ENCODE results near the gene KCNJ3.

The KCNJ3 gene

GRCh38 chr2:154693741-154694340 lies 4.7 kb upstream of the KCNJ3 start:
- DNase-seq (ENCODE audit: low spot score) = no peak
- in situ Hi-C loops (cut with MboI; ENCODE audit: low pct_unique_long_range_greater_than_20kb, low sequenced_read_pairs, unreplicated experiment) = no loop called here
- TF ChIP-seq, protein P1, sequence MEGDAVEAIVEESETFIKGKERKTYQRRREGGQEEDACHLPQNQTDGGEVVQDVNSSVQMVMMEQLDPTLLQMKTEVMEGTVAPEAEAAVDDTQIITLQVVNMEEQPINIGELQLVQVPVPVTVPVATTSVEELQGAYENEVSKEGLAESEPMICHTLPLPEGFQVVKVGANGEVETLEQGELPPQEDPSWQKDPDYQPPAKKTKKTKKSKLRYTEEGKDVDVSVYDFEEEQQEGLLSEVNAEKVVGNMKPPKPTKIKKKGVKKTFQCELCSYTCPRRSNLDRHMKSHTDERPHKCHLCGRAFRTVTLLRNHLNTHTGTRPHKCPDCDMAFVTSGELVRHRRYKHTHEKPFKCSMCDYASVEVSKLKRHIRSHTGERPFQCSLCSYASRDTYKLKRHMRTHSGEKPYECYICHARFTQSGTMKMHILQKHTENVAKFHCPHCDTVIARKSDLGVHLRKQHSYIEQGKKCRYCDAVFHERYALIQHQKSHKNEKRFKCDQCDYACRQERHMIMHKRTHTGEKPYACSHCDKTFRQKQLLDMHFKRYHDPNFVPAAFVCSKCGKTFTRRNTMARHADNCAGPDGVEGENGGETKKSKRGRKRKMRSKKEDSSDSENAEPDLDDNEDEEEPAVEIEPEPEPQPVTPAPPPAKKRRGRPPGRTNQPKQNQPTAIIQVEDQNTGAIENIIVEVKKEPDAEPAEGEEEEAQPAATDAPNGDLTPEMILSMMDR (IDR thresholded peaks at IDR 0.05; ENCODE audit: extremely low read depth, insufficient read depth, missing control alignments) = no peak

GRCh38 chr2:154694881-154695280 lies 3.6 kb upstream of the KCNJ3 start:
- in situ Hi-C loops (cut with MboI; ENCODE audit: low pct_unique_long_range_greater_than_20kb, low sequenced_read_pairs, unreplicated experiment) = no loop called here
- no peak for DNase-seq (ENCODE audit: low spot score)
- TF ChIP-seq, protein P1 (IDR thresholded peaks at IDR 0.05; ENCODE audit: extremely low read depth, insufficient read depth, missing control alignments) = no peak

GRCh38 chr2:154696369-154696768 lies 2.1 kb upstream of the KCNJ3 start:
- TF ChIP-seq, protein P1 (IDR thresholded peaks at IDR 0.05; ENCODE audit: extremely low read depth, insufficient read depth, missing control alignments) = no peak
- in situ Hi-C loops (cut with MboI; ENCODE audit: low pct_unique_long_range_greater_than_20kb, low sequenced_read_pairs, unreplicated experiment) = no loop called here
- no peak for DNase-seq (ENCODE audit: low spot score)

- in situ Hi-C loops (cut with MboI; ENCODE audit: low pct_unique_long_range_greater_than_20kb, low sequenced_read_pairs, unreplicated experiment) = no loop called here
- TF ChIP-seq, protein P1 (IDR thresholded peaks at IDR 0.05; ENCODE audit: extremely low read depth, insufficient read depth, missing control alignments) = no peak
These were observed 1.6 kb upstream of the KCNJ3 start for GRCh38 chr2:154696810-154697417.

DNA sequence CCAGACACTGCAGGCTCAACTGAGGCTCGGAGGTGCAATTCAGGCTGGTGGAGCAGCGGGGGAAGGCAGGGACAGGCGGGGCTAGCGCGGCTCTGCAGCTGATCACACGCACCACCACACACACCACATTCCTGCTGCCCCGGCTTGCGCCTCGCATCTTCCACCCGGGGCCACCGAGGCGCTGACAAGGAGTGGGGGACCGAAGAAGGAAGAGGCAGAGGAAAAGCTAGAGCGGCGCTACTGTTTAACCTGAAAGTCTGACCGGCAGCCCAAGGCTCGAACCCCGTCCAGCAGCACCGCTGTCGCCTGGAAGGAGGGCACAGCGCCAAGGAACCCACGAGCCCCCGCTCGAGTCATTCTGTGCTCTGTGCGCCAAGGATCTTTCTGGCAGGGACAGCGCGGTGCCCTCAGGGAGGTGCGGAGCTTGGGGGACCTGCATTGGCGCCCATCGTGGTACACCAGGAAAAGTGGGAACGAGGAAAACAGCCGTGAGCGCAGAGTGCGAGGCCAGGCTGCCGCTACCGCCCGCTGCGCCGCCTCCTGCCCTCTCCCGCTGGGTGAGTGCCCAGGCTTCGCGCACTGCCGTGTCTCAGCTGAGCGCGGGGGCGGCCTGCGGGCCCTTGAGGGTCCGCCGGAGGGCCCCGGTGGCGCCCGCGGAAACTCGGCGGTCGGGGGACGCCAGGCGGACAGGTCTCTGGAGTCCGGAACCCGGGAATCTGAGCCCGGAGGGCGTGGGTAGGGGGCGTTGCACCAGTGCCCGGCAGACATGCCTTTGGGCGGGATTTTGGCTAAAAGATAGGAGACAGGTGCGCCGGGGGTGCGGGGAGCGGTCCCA lies 860 bp upstream of the KCNJ3 start:
- in situ Hi-C loops (cut with MboI; ENCODE audit: low pct_unique_long_range_greater_than_20kb, low sequenced_read_pairs, unreplicated experiment) = no loop called here
- DNase-seq (ENCODE audit: low spot score) = no peak
- TF ChIP-seq, protein P1 (IDR thresholded peaks at IDR 0.05; ENCODE audit: extremely low read depth, insufficient read depth, missing control alignments) = no peak

More at GRCh38 chr2:154696810-154697417, 1.6 kb upstream of the KCNJ3 start:
- no peak for DNase-seq (ENCODE audit: low spot score)

DNA sequence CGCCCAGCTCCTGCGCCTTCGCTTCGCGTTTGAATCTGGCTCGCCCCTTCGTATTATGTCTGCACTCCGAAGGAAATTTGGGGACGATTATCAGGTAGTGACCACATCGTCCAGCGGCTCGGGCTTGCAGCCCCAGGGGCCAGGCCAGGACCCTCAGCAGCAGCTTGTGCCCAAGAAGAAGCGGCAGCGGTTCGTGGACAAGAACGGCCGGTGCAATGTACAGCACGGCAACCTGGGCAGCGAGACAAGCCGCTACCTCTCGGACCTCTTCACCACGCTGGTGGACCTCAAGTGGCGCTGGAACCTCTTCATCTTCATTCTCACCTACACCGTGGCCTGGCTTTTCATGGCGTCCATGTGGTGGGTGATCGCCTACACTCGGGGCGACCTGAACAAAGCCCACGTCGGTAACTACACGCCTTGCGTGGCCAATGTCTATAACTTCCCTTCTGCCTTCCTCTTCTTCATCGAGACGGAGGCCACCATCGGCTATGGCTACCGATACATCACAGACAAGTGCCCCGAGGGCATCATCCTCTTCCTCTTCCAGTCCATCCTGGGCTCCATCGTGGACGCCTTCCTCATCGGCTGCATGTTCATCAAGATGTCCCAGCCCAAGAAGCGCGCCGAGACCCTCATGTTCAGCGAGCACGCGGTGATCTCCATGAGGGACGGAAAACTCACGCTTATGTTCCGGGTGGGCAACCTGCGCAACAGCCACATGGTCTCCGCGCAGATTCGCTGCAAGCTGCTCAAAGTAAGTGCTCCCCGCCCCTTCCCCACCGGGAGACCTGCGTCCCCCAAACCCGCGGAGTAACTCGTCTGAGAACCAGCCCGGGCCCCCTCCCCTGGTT lies 453 bp downstream of the KCNJ3 start:
- in situ Hi-C loops (cut with MboI; ENCODE audit: low pct_unique_long_range_greater_than_20kb, low sequenced_read_pairs, unreplicated experiment) = no loop called here
- DNase-seq (ENCODE audit: low spot score) = no peak
- TF ChIP-seq, protein P1 (IDR thresholded peaks at IDR 0.05; ENCODE audit: extremely low read depth, insufficient read depth, missing control alignments) = no peak
